Fibroblast of gingiva (primary cell): ENCODE measurements around the gene NINL.

Experiments used
- DNase-seq: peaks from one replicate; pipeline ENCODE4 v3.0.0-alpha.2; 2011; ENCODE audit warnings: low read depth

NINL gene

GRCh38 chr20:25408170-25408547 is 177.2 kb downstream of the NINL start:
- DNase-seq = no peak

DNA sequence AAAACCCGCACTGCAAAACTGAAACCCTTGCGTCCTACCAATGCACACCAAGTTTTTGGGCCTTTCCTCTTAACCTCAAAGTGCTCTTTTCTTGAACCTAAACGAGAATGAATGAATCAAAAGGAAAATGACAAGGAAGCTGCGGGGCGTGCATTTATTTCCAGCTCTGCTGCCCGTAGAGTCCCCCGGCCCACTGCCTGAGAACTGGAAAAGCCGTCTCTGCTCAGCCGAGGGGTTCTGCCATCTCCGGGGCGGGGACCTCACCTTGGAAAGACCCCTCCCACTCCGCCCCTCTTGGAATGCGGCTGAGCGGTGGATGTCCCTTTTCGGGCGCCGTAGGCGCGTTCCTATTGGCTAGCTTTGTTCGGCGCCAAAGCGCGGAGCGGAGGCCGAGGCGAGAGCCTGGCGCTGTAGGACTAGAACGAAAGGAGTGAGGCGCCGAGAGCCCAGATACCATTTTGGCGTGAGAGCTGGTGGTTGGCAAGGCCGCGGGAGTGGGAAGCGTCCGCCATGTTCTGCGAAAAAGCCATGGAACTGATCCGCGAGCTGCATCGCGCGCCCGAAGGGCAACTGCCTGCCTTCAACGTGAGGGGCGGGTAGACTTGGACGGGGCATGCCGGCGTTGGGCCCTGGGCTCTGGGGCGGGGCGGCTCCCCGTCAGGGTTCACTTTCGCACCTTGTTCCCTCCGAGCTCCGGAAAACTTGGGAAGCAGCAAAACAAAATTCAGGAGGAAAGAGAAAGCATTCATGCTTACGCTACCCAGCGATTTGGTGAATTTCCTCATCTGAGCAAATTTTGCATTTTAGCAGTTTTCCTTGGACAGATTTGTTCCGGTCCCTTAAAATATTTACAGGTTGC is 177.8 kb downstream of the NINL start, which contains the start of gene GINS1:
TSS of gene GINS1 (plus strand) at position 363 of the 859 bp plus-strand sequence. CDS start at position 511, 148 bp downstream.
- peak; percentile 82 for DNase-seq
